ENCODE data around the gene PWP2.
A peak's percentile ranks its signal among the peaks of the same experiment; 100 is the strongest.
"Not testable (repeated sequence)": the region's sequence is repeated elsewhere in the genome, so short reads cannot be mapped to it uniquely, and the experiment has no call there.

PWP2 gene

DNA sequence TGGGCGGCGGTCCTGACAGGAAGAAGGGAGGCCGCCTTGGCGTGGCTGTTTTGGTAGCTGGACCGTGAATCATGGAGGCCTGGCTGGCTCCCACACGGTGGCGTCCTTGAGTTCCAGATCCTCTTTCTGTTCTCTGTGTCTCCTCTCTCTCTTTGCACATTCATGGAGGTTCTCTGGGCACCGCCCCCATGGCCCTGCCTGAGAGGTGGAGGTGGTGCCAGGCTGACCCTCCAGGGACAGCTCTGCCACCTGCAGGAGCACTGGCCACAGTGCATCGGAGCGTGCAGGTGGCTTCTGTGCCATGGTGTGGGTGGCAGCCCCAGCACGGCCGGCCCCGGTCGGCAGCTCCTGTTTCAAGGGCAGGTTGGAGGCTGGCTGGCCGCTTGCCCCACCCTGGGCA, 30.8 kb downstream of the PWP2 start:
- DNase-seq (ENCODE audit: low read depth), result not testable (repeated sequence)

DNA sequence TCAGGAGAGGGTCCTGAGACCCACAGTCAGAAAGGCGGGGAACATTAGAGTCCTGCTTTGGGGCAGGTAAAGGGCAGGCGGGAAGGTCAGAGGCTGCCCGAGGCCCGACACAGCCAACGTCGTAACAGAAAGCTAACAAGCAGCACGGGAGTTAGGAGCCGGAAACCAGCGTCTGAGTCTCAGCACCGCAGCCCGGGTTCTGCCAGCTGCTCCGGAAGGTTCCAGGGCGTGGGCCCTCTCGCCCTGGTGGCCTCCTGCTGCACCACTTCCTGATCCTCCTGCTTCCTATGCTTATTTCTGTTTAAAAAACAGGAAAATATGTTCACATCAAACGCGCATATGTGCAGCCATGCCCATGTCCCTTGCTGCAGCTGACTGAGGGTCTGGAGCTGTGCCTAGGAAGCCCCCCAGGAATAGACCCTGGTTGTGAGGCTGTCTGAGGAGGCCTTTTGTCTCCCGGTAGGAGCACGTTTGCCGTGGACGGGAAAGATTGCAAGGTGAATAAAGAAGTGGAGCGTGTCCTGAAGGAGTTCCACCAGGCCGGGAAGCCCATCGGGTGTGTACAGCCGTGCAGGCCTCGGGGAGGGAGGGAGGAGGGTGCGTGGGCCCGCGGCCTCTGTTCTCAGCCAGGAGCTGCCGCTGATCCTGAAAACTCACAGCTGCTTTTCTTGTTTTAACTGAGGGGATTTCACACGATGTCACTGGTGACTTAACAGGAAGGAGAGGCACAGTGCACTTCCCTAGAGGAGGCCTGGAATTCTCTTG, 32.8 kb downstream of the PWP2 start:
- not testable (repeated sequence) for DNase-seq (ENCODE audit: low read depth)

DNA sequence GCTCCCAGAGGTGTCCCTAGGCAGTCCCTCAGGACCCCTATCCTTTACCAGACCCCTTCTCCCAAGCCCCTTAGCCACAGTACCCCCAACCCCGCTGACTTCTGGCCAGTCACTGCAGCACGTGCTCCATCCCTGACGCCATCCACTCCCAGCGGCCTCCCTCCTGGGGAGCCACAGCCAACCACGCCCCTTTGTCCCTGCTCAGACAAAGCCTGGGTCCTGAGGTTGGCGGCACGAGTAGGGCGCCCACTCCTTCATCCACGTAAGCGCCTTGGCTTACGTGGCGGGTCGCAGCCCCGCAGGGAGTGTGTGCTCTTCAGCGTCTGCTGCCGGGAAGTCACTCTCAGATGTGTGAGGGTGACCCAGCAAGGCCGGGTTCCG, 33.3 kb downstream of the PWP2 start:
- not testable (repeated sequence) for DNase-seq (ENCODE audit: low read depth)

DNA sequence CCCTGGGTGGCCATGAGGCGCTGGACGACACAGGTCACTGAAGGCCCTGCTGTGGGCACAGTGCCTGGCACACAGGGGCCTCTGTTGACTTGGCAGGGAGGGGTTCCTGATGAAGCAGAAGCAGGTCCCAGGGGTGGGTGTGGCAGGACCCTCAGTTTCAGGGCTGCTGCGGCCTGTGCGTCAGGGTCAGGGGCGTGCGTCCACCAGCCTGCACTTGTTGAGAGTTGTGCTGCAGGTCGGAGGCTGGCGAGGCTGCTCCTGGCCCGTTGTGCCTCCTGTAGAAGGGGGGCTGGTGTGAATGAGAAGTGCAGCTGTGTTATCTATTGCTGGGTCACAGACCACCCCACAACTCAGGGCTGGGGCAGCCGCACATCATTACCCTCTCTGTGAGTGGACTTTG, 35.3 kb downstream of the PWP2 start:
- not testable (repeated sequence) for DNase-seq (ENCODE audit: low read depth)

DNA sequence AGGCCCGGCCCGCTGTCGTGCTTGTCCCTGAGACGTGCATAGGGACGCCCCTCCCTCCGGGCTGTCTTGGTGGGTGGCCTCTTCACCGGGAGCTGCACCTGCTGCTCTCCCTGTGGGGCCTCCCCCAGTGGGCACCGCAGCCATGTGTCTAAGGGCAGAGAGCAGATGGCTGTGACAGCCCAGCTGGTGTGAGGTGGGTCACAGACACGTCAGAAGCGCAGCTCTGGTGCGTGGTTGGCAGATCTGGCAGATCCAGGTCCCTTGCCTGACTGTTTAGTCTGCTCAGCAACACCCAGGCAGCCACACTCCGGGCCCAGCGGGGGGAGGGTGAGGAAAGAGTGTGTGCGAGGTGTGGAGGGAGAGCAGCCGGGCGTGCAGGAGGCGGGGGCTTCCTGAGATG, 36.2 kb downstream of the PWP2 start:
- DNase-seq (ENCODE audit: low read depth), result not testable (repeated sequence)

DNA sequence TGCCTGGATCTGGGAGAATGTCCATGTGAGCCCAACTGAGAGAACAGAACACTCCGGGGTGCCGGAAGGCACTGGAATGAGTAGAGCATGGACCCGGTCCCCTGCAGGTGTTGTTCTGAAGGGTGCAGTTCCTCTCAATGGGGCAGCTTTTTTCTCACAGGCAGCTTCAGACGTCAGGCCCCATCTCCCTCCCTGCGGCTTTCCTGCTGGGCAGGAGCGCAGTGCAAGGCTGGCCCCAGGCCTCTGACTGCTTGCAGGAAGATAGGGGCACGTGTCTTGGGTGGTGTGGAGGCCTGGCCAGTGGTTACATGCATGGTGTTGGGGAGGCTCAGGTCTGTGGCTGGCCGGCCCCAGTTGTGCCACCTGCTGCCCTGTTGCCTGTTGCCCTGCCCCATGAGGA, 36.8 kb downstream of the PWP2 start:
- DNase-seq (ENCODE audit: low read depth), result not testable (repeated sequence)

DNA sequence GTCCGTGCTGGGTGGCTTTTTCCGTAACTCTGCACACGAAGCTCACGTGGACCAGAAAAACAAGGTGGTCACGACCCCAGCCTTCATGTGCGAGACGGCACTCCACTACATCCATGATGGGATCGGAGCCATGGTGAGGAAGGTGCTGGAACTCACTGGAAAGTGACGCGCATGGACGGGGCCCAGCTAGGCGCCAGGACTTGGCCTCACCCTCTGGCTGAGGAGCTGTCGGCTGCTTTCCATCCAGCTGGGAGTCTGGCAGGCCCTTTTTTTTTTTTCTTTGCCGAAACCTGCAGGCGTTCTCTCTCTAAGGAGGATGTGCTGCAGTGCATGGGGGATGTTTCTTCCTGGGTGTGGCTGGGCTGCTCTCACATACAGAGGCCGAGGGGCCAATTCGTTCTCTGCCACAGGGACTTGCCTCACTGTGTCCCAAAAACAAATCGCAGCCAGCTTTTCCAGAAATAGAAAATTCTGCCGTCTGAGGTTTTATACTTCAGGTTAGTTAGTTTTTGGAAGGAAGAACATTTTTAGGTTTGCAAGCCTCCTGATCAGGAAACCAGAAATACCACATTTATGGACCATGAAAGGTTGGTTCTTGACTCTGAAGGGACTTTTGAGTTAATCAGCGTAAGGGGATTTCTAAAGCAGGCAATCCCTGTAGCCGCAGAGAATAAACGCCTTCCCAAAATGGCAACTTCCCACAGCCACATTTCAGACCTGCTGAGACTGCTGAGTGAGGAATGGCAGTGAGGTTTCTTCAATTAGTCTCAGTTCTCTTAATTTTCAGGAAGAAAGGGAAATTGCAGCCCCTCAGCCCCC, 37.8 kb downstream of the PWP2 start:
- not testable (repeated sequence) for DNase-seq (ENCODE audit: low read depth)

DNA sequence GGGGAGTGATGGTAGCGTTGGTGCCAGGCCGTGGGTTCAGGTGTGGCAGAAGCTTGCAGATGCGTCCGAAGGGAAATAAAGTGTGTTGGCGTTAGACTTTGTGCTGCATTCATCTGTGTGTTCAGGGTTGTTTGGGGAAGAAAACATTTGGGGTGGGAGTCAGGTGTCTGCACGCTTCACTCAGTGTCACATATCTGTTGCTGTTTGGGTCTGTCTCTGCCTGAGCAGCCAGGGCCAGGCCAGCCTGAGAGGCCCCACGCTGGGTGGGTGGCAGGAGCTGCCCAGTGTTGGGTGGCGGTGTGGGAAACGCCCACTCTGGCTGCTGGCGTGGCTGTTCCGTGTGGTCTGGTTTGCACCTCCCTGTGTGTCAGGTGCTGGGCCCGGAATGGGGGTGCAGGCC, 38.4 kb downstream of the PWP2 start:
- not testable (repeated sequence) for DNase-seq (ENCODE audit: low read depth)

DNA sequence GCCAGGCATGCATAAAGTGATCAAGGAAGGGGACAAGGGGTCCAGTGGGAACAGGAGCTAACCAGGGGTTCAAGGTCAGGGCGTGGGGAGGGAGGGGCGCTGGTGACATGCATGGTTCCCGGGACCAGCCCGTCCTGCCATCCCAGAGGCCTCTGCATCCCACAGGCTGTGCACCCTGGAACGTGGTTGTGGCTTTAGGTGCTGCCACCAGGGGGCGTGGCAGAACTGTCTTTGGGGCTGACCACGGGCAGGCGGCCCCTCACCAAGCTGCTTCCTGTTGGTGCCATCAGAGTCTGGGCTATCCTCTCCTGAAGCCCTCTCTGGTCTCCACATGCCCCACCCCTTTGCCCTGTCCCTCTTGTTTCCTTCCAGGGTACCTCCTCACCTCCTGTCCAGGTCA, 39.9 kb downstream of the PWP2 start:
- not testable (repeated sequence) for DNase-seq (ENCODE audit: low read depth)

DNA sequence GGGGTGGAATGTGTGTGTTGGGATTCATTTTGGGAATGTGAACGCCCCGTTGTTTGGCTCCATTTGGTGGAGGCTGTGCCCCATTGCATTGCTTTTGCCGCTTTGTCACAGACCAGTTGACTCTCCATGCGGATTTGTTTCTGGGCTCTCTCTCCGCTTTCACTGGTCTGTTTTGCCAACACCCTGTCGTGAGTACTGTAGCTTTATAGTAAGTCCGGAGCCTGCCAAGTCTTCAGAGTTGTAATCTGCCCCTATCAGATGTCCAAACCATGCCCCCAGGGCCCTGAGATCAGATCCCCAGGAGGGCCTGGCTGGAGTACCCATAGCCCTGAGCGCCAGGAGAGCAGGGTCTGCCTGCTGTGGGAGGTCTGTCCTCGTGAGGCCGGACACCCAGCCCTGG, 43.1 kb downstream of the PWP2 start:
- DNase-seq (ENCODE audit: low read depth), result not testable (repeated sequence)

DNA sequence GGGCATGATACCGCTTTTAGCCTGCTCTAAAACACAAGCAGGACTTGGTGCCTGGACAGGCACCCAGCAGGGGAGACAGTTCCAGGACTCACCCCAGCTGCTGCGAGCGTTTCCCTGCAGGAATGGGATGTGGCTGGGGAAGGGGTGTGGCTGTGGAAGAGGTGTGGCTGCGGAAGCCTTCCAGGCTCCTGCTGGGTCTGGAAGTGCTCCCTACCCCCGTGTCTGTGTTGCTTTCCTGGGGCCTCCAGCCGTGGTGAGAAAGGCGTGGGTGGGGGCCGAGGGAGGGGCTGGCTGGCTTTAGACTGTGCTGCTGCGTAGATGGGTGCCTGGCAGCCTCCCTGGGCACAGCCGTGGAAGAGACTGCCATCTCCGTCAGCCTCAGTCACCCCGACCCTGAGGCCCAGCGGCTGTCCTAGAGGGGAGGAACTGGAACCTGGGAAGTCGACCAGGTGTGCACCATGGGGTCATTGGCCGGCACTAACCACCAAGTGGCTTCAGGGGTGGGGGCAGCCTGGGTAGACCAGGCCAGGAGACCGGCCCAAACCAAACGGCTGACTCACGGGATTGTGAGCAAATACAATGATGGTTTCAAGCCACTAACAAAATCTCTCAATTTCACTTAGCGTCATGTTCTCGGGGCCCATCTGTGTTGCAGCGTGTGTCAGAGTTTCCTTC, 46.2 kb downstream of the PWP2 start:
- peak; percentile 6 for DNase-seq (ENCODE audit: low read depth)

DNA sequence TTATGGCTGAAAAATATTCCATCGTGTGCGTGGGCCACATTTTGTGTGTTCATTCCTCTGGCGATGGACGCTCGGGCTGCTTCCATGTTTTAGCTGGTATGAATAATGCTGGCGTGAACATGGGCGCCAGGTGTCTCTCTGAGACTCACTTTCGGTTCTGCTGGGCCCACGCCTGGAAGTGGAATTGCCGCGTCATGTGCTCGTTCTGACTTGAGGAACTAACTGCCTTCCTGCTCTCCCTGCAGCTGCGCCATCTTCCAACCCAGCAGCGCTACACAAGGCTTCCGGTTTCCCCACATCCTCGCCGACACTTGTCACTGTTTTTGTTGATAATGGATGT, 46.7 kb downstream of the PWP2 start:
- DNase-seq (ENCODE audit: low read depth), result not testable (repeated sequence)

DNA sequence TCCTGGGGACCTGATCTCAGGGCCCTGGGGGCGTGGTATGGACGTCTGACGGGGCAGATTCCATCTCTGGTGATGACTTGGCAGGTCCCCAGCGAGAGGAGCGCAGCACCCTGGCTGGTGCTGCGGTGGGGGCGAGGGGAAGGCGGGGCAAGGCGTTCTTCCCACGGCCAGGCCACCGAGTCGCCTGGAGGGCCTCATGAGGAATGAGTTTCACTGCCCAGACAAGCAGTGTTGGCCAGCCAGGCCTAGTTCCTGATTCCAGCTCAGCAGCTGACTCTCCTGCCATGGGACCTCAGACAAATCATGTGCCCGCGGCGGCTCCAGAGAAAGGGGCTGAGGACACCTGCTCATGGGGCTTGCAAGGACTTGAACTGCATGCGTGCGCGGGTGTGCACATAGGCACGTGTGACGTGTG, 47.6 kb downstream of the PWP2 start:
- not testable (repeated sequence) for DNase-seq (ENCODE audit: low read depth)

DNA sequence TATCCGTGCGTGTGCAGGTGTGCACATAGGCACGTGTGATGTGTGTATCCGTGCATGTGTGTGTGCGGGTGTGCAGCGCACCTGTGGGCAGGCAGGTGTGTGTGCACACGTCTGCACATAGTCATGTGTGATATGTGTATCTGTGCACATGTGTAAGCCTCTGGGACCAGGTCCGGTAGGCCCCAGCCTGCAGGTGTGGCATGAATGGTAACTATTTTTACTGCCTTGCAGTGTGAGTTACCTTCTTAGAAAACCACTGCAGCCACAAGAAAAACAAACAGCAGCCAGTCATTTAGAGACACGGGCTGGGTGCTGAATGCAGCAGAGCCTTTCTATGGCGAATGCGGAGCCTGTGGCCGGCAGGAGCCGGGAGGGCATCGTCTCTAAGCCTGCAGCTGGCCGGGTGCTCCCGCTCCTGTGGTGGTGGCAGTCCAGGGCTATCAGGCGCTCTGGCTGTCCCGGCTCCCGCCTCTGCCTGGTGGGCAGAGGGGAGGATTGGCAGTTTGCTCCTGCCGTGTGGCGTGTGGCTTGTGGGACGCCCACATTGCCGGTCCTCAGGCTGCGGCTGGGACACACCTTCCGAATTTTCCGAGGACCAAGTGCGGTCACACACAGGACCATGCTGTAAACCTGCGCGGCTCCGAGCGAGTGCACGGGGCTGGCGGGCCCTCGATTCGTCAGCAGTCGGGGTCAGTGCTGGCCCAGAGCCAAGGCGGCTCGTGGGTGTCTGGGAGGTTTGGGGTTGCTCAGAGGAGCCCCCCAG, 48.2 kb downstream of the PWP2 start:
- not testable (repeated sequence) for DNase-seq (ENCODE audit: low read depth)

DNA sequence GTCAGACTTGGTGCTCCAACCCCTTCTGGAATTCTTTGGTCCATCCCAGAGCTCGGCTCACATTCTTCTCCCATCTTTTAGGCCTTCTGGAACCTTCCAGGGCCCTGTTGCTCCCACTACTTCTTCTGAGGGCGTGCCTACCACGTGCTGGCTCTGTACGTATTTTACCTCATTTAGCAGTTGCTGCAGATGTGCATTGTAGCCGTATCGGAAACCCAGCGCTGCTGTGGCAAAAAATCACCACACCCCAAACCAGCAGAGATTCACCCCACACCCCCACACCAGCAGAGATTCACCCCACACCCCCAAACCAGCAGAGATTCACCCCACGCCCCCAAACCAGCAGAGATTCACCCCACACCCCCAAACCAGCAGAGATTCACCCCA, 48.8 kb downstream of the PWP2 start:
- not testable (repeated sequence) for DNase-seq (ENCODE audit: low read depth)

DNA sequence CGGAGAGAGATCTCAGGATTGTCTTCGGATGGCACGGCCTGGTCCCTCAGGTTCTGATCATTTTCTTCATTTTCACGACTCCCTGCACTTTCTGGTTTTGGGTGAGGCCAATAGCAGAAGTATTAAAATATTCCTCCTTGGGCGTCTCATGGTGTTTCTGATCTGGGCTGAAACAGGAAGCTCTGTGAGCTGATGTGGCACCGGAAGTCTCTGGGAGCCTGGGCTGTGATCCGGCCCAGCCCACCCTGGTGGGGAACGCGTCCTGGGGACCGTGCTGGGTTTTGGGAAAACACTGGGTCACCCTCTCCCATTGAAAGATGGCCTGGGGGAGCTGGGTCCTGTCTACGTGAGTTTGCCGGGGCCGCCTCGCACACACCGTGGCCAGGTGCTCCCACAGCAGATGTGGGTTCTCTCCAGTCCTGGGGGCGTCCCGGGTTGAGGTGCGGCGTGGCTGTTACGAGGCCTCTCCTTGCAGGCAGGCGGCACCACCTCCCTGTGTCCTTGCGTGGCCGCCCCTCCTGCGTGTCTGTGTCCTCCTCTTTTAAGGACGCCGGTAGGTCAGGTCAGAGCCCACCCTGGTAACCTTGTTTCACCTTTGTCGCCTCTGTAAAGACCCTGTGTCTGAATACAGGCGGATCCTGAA, 50.4 kb downstream of the PWP2 start:
- DNase-seq (ENCODE audit: low read depth), result not testable (repeated sequence)

DNA sequence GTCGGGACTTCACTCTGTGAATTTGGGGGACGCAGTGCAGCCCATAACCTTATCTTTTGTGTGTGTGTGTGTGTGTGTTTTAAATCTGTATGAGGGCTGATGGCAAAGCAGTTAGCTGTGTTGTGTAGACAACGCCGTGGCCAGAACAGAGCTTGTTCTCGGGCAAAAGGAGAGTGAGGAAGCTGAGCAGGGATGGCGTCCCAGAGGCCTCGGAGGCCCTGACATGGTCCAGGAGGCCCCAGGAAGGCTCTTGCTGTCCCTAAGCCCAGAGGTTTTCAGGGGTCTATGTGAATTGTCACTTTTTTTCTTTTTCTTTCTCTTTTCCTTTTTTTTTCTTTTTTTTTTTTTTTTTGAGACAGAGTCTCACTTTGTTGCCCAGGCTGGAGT, 50.9 kb downstream of the PWP2 start:
- DNase-seq (ENCODE audit: low read depth), result not testable (repeated sequence)

DNA sequence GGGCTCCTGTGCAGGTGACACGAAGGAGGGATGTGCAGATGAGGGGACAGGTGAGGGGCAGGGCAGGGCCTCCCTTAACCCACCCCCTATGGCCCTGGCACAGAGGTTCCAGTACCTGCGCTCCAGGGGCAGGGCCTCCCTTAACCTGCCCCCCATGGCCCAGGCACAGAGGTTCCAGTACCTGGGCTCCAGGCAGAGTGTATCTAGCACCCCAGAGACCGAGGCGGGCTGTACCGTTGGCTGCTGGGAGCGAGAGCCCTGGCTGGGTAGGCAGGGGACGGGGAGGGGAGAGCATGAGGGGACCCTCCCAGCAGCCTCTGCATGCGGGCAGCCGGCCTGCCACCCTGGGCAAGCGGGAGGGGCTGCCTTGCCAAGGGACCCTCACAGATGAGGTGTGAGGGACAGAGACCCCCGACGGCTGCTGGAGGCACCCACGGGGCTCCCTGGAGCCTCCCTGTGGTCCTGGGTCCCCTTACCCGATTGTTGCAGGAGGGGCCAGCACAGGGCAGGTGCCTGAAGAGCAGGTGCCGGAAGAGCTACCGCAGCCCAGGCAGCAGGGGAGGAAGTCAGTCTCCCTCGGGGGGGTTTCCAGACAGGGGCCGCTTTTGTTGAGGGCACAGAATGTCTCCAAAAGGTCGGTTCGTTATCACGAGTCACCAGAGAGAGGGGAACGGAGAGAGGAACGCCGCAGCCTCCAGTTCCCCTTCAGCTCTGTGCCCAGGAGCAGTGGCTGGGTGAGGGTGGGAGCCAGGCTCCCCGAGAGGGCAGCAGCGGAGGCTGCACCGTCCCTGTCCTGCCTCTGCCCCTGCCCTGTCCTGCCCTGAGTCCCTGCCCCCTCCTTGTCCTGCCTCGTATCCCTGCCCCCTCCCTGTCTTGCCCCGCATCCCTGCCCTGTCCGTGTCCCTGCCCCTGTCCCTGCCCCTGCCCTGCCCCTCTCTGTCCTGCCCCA, 52.4 kb downstream of the PWP2 start:
- DNase-seq (ENCODE audit: low read depth), result not testable (repeated sequence)

DNA sequence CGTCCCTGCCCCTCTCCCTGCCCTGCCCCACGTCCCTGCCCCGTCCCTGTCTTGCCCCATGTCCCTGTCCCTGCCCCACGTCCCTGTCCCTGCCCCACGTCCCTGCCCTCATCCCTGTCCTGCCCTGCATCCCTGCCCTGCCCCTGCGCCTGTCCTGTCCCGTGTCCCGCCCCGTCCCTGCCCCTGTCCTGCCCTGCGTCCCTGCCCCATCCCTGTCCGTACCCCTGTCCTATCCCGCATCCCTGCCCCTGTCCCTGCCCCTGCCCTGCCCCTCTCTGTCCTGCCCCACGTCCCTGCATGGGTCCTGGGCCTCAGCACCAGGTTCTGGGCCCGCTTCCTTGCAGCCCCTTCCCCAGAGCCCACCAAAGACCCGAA, 53.1 kb downstream of the PWP2 start:
- not testable (repeated sequence) for DNase-seq (ENCODE audit: low read depth)

DNA sequence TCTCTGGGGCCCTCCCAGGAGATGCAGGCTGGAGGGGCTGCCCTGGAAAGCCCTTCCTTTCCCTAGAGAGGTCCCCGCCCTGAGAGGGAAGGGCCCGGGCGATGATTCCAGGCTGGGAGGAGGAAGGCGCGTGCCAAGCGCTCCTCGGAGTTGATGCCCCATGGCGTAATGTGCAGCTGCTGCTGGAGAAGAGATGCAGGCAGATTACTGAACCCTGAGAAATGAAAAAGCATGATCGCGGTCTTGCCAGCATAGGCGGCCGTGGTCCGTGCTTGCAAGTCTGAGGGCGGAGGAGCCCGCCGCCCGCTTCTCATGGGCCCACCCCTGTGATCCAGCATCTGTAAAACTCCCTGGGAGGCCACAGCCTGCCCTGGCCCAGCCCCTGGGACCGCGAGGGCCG, 53.6 kb downstream of the PWP2 start:
- DNase-seq (ENCODE audit: low read depth), result not testable (repeated sequence)

All from ELR (cell line).